H1 (cell line): ENCODE measurements around the gene IFIT1. TPM values are rescaled to one million over a fixed set of nuclear protein-coding genes. Genes with fewer than 3 reads are reported as not detected.

ENCODE experiments used
- CBX8 ChIP-seq: fragments of 300-800, 300-1000 bp; sonication (generic); IDR thresholded peaks from 2 replicates; pipeline ENCODE4 v1.7.1; 2016; ENCODE audit warnings: low read depth, low read length, borderline replicate concordance
- CEBPB ChIP-seq: IDR thresholded peaks from 2 replicates; pipeline ENCODE4 v1.6.1; 2012; ENCODE audit warnings: low read depth, low read length
- GTF2F1 ChIP-seq: IDR thresholded peaks from 2 replicates; pipeline ENCODE4 v1.6.1; 2012; ENCODE audit warnings: low read depth, low read length, improper control_type of control experiment, borderline replicate concordance
- HDAC2 ChIP-seq, 2 experiments: fragments of 300-600 bp in 1 of 2; sonication (generic) in 1 of 2; IDR thresholded peaks; 2 replicates each; pipeline ENCODE4 v1.6.1; 2011 to 2012; ENCODE audit warnings: low read depth in 2 of 2, low read length in 2 of 2, mild to moderate bottlenecking in 2 of 2, moderate library complexity in 2 of 2, borderline replicate concordance in 1 of 2, inconsistent platforms in 1 of 2
- POLR2A ChIP-seq, 2 experiments: IDR thresholded peaks; 1 replicate in 1 of 2; 2 replicates in 1 of 2; pipeline ENCODE4 v1.6.1; 2011; ENCODE audit warnings: low read depth in 2 of 2, low read length in 2 of 2, mild to moderate bottlenecking in 2 of 2; ENCODE audit errors: control extremely low read depth in 1 of 2
- TAF1 ChIP-seq: IDR thresholded peaks from 2 replicates; pipeline ENCODE4 v1.6.1; 2011; ENCODE audit warnings: mild to moderate bottlenecking, low read depth, low read length
- polyA plus RNA-seq, 7 experiments: library from polyadenylated mRNA; depleted of rRNA in 3 of 7; stranded (reverse) in 5 of 7; unstranded in 2 of 7; fragments of >200 nt in 5 of 7; fragments of 200-250 nt in 2 of 7; gene quantifications; 1 replicate in 5 of 7; 2 replicates in 1 of 7; 4 replicates in 1 of 7; pipeline versions ENCODE4 v1.2.1 to v1.2.3, GENCODE V29; 2011 to 2013; ENCODE audit warnings: missing spikeins in 2 of 7, mixed read lengths in 2 of 7
- total RNA-seq: library from RNA; stranded (reverse); fragmentation: NEBNext Ultra II Directional; extraction: Animal tissue kit (Norgen Biotek cat#: 25700); gene quantifications from 2 replicates; pipeline ENCODE4 v1.2.1, GENCODE V29; 2021
- TF ChIP-seq, protein P1 (sequence below): fragments of 300-600 bp; sonication (generic); IDR thresholded peaks from 2 replicates; pipeline ENCODE4 v1.7.1; 2012; ENCODE audit warnings: low read length, moderate library complexity, mild to moderate bottlenecking, inconsistent platforms; ENCODE audit not compliant: insufficient replicate concordance

The IFIT1 gene
- total and polyA plus RNA-seq, 2 of the 8 experiments (the other 6 are each of a cell fraction or from before 2014, with no cell fraction given): 0.94 to 1.5 TPM

DNA sequence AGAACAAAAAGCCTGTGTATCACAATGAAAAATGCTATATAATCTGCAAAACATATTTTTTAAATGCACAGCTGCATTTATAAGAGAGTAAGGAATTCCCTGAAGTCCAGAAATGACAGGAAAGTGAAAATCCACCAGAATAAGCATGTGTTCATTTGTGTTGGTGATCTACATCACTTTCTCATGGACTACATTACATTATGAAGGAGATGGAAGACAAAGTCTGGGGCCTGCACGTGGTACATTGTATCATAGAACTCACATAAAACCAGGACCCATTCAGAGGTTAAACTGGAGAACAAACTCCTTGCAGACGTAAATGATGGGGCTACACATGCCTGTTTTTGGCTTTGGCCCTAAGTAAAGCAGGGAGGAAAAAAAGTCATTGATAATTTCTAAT, 48.3 kb upstream of the IFIT1 start (continued):
- TF ChIP-seq, protein P1, sequence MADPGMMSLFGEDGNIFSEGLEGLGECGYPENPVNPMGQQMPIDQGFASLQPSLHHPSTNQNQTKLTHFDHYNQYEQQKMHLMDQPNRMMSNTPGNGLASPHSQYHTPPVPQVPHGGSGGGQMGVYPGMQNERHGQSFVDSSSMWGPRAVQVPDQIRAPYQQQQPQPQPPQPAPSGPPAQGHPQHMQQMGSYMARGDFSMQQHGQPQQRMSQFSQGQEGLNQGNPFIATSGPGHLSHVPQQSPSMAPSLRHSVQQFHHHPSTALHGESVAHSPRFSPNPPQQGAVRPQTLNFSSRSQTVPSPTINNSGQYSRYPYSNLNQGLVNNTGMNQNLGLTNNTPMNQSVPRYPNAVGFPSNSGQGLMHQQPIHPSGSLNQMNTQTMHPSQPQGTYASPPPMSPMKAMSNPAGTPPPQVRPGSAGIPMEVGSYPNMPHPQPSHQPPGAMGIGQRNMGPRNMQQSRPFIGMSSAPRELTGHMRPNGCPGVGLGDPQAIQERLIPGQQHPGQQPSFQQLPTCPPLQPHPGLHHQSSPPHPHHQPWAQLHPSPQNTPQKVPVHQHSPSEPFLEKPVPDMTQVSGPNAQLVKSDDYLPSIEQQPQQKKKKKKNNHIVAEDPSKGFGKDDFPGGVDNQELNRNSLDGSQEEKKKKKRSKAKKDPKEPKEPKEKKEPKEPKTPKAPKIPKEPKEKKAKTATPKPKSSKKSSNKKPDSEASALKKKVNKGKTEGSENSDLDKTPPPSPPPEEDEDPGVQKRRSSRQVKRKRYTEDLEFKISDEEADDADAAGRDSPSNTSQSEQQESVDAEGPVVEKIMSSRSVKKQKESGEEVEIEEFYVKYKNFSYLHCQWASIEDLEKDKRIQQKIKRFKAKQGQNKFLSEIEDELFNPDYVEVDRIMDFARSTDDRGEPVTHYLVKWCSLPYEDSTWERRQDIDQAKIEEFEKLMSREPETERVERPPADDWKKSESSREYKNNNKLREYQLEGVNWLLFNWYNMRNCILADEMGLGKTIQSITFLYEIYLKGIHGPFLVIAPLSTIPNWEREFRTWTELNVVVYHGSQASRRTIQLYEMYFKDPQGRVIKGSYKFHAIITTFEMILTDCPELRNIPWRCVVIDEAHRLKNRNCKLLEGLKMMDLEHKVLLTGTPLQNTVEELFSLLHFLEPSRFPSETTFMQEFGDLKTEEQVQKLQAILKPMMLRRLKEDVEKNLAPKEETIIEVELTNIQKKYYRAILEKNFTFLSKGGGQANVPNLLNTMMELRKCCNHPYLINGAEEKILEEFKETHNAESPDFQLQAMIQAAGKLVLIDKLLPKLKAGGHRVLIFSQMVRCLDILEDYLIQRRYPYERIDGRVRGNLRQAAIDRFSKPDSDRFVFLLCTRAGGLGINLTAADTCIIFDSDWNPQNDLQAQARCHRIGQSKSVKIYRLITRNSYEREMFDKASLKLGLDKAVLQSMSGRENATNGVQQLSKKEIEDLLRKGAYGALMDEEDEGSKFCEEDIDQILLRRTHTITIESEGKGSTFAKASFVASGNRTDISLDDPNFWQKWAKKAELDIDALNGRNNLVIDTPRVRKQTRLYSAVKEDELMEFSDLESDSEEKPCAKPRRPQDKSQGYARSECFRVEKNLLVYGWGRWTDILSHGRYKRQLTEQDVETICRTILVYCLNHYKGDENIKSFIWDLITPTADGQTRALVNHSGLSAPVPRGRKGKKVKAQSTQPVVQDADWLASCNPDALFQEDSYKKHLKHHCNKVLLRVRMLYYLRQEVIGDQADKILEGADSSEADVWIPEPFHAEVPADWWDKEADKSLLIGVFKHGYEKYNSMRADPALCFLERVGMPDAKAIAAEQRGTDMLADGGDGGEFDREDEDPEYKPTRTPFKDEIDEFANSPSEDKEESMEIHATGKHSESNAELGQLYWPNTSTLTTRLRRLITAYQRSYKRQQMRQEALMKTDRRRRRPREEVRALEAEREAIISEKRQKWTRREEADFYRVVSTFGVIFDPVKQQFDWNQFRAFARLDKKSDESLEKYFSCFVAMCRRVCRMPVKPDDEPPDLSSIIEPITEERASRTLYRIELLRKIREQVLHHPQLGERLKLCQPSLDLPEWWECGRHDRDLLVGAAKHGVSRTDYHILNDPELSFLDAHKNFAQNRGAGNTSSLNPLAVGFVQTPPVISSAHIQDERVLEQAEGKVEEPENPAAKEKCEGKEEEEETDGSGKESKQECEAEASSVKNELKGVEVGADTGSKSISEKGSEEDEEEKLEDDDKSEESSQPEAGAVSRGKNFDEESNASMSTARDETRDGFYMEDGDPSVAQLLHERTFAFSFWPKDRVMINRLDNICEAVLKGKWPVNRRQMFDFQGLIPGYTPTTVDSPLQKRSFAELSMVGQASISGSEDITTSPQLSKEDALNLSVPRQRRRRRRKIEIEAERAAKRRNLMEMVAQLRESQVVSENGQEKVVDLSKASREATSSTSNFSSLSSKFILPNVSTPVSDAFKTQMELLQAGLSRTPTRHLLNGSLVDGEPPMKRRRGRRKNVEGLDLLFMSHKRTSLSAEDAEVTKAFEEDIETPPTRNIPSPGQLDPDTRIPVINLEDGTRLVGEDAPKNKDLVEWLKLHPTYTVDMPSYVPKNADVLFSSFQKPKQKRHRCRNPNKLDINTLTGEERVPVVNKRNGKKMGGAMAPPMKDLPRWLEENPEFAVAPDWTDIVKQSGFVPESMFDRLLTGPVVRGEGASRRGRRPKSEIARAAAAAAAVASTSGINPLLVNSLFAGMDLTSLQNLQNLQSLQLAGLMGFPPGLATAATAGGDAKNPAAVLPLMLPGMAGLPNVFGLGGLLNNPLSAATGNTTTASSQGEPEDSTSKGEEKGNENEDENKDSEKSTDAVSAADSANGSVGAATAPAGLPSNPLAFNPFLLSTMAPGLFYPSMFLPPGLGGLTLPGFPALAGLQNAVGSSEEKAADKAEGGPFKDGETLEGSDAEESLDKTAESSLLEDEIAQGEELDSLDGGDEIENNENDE: no peak
- TF ChIP-seq TAF1 (no peak), HDAC2 (IDR thresholded peaks at IDR 0.05; ENCODE audit: borderline replicate concordance in 1 of 2, low read depth in 2 of 2, low read length in 2 of 2) (no peak), CBX8 (no peak), GTF2F1 (no peak), CEBPB (no peak), POLR2A (IDR thresholded peaks at IDR 0.05; ENCODE audit: control extremely low read depth in 1 of 2, low read depth in 2 of 2, low read length in 2 of 2) (no peak)
- TF ChIP-seq, all 59 proteins: peak for 0
